Stimulated activated CD8-positive, alpha-beta memory T cell treated with anti-CD3 and anti-CD28 coated beads, Interleukin-7, amount 100 ng/mL, for 24 hours (primary cell): Measurements from ENCODE around the gene SPESP1.

Source experiments
- DNase-seq: peaks from one replicate; pipeline ENCODE4 v3.0.0-alpha.2; 2020; ENCODE audit warnings: low read depth

Gene SPESP1

DNA sequence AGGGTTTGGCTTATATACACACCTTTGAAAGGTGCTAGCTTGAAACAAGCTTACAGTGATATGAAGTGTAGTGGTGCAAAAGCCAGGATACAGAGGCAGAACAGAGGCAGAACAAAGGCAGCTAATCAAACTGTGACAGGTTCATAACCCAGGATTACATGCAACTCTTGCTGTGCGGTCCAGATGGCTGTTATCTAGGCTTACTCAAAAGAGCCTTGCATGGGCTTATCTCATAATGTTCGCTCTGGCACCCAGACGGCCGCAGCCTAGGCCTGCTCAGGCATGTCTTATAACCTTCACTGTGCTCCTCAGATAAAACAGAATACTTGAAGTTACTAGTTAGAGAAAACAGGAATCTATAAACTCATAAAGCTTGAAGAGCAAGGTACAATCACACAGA lies 61.4 kb downstream of the SPESP1 start:
- DNase-seq = no peak

GRCh38 chr15:68992696-68993095 lies 62.4 kb downstream of the SPESP1 start:
- DNase-seq = no peak

DNA sequence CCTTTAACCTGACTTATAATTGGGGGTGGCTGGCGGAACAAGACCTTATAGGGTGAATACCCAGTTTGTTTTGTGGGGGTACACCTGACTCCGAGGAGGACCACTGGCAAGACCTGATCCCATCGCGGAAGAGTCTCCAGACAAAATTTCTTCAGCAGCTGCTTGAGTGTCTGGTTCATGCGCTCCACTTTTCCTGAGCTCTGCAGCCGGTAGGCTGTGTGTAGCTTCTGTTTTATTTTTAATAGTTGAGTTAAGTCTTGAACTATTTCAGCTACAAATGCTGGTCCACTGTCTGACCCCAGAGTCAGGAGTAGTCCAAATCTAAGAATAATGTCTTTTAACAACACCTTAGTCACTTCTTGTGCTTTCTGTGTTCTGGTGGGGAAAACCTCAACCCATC lies 63.0 kb downstream of the SPESP1 start:
- DNase-seq = no peak

- DNase-seq = no peak
Observed at GRCh38 chr15:68994149-68994548, 63.8 kb downstream of the SPESP1 start.

GRCh38 chr15:68994981-68995761 lies 64.8 kb downstream of the SPESP1 start:
- DNase-seq = no peak
